ENCODE results near the gene ILRUN. TPM values are rescaled to one million over a fixed set of nuclear protein-coding genes. Genes with fewer than 3 reads are reported as not detected.

Gene ILRUN
- total RNA-seq, 1 donor from 2014 or later, result 37.7 TPM

GRCh38 chr6:34665019-34665418 lies 31.5 kb downstream of the ILRUN start:
- Mint-ChIP-seq H3K36me3 (ENCODE audit: unreplicated experiment) (no peaks in the 10 kb centered on the region), H3K4me1 (ENCODE audit: low read depth, unreplicated experiment) (peaks cover 4% of the 10 kb centered on the region), H3K27me3 (ENCODE audit: unreplicated experiment) (no peaks in the 10 kb centered on the region), H3K9me3 (ENCODE audit: unreplicated experiment) (no peaks in the 10 kb centered on the region), H3K4me3 (ENCODE audit: unreplicated experiment) (no peak overlapping the region), H3K27ac (ENCODE audit: unreplicated experiment) (no peak overlapping the region)
- TF ChIP-seq CTCF (IDR thresholded peaks at IDR 0.05; ENCODE audit: partially characterized antibody, unreplicated experiment), result no peak
- DNase-seq, result no peak

GRCh38 chr6:34664256-34664971 lies 32.2 kb downstream of the ILRUN start:
- Mint-ChIP-seq H3K9me3 (ENCODE audit: unreplicated experiment) (no peaks in the 10 kb centered on the region), H3K27ac (ENCODE audit: unreplicated experiment) (no peak overlapping the region), H3K36me3 (ENCODE audit: unreplicated experiment) (no peaks in the 10 kb centered on the region), H3K4me1 (ENCODE audit: low read depth, unreplicated experiment) (peaks cover 4% of the 10 kb centered on the region), H3K27me3 (ENCODE audit: unreplicated experiment) (no peaks in the 10 kb centered on the region), H3K4me3 (ENCODE audit: unreplicated experiment) (no peak overlapping the region)
- no peak for TF ChIP-seq CTCF (IDR thresholded peaks at IDR 0.05; ENCODE audit: partially characterized antibody, unreplicated experiment)
- DNase-seq, result no peak

- Mint-ChIP-seq H3K9me3 (ENCODE audit: unreplicated experiment) (no peaks in the 10 kb centered on the region), H3K36me3 (ENCODE audit: unreplicated experiment) (no peaks in the 10 kb centered on the region), H3K4me3 (ENCODE audit: unreplicated experiment) (no peak overlapping the region), H3K4me1 (ENCODE audit: low read depth, unreplicated experiment) (peaks cover 4% of the 10 kb centered on the region), H3K27me3 (ENCODE audit: unreplicated experiment) (no peaks in the 10 kb centered on the region), H3K27ac (ENCODE audit: unreplicated experiment) (no peak overlapping the region)
- TF ChIP-seq CTCF (IDR thresholded peaks at IDR 0.05; ENCODE audit: partially characterized antibody, unreplicated experiment), result no peak
- DNase-seq, result no peak
These were observed 32.7 kb downstream of the ILRUN start for GRCh38 chr6:34663831-34664255.

- TF ChIP-seq CTCF (IDR thresholded peaks at IDR 0.05; ENCODE audit: partially characterized antibody, unreplicated experiment), result no peak
- H3K27ac Mint-ChIP-seq (ENCODE audit: unreplicated experiment), result no peak overlapping the region
- no peak for DNase-seq
- no peaks in the 10 kb centered on the region for H3K27me3 Mint-ChIP-seq (ENCODE audit: unreplicated experiment)
- H3K4me1 Mint-ChIP-seq (ENCODE audit: low read depth, unreplicated experiment), result peaks cover 4% of the 10 kb centered on the region
- H3K4me3 Mint-ChIP-seq (ENCODE audit: unreplicated experiment), result no peak overlapping the region
- H3K9me3 Mint-ChIP-seq (ENCODE audit: unreplicated experiment), result no peaks in the 10 kb centered on the region
- no peaks in the 10 kb centered on the region for H3K36me3 Mint-ChIP-seq (ENCODE audit: unreplicated experiment)
These were observed 33.2 kb downstream of the ILRUN start for GRCh38 chr6:34663371-34663770.

GRCh38 chr6:34661357-34661756 lies 35.2 kb downstream of the ILRUN start:
- H3K27me3 Mint-ChIP-seq (ENCODE audit: unreplicated experiment), result peaks cover 2% of the 10 kb centered on the region
- DNase-seq, result no peak
- H3K4me3 Mint-ChIP-seq (ENCODE audit: unreplicated experiment), result no peak overlapping the region
- H3K9me3 Mint-ChIP-seq (ENCODE audit: unreplicated experiment), result no peaks in the 10 kb centered on the region
- H3K4me1 Mint-ChIP-seq (ENCODE audit: low read depth, unreplicated experiment), result peaks cover 8% of the 10 kb centered on the region
- no peak for TF ChIP-seq CTCF (IDR thresholded peaks at IDR 0.05; ENCODE audit: partially characterized antibody, unreplicated experiment)
- no peaks in the 10 kb centered on the region for H3K36me3 Mint-ChIP-seq (ENCODE audit: unreplicated experiment)
- H3K27ac Mint-ChIP-seq (ENCODE audit: unreplicated experiment), result no peak overlapping the region

Measured in glutamatergic neuron (in vitro differentiated cells).